Neuronal stem cell (in vitro differentiated cells): ENCODE measurements around the gene ANKMY1.
"Not testable (repeated sequence)": the region's sequence is repeated elsewhere in the genome, so short reads cannot be mapped to it uniquely, and the experiment has no call there.

ENCODE experiments used
- DNase-seq: peaks from one replicate; pipeline ENCODE4 v3.0.0-alpha.2; 2013; ENCODE audit warnings: low spot score
- H2AFZ ChIP-seq: one replicate; pipeline ENCODE4 v1.6.1; 2013; ENCODE audit warnings: mild to moderate bottlenecking, low read length, inconsistent platforms
- H2AK5ac ChIP-seq: 2 replicates; pipeline ENCODE4 v1.6.1; 2013; ENCODE audit warnings: low read depth, mild to moderate bottlenecking, inconsistent platforms, low read length, moderate library complexity, mixed read lengths
- H2BK120ac ChIP-seq: 2 replicates; pipeline ENCODE4 v1.6.1; 2013; ENCODE audit warnings: low read depth, mild to moderate bottlenecking, inconsistent platforms, low read length, moderate library complexity, mixed read lengths
- H2BK12ac ChIP-seq: one replicate; pipeline ENCODE4 v1.6.1; 2013; ENCODE audit warnings: low read length, inconsistent platforms
- H2BK15ac ChIP-seq: 2 replicates; pipeline ENCODE4 v1.6.1; 2013; ENCODE audit warnings: mild to moderate bottlenecking, low read length, inconsistent platforms, mixed read lengths
- H2BK5ac ChIP-seq: one replicate; pipeline ENCODE4 v1.6.1; 2013; ENCODE audit warnings: inconsistent platforms, mild to moderate bottlenecking, low read length, moderate library complexity
- H3K14ac ChIP-seq: one replicate; pipeline ENCODE4 v1.6.1; 2013; ENCODE audit warnings: low read length, inconsistent platforms
- H3K18ac ChIP-seq: 2 replicates; pipeline ENCODE4 v1.6.1; 2013; ENCODE audit warnings: low read length, inconsistent platforms
- H3K23ac ChIP-seq: 2 replicates; pipeline ENCODE4 v1.6.1; 2013; ENCODE audit warnings: low read depth, mild to moderate bottlenecking, mixed read lengths, low read length, inconsistent platforms; ENCODE audit not compliant: poor library complexity
- H3K27ac ChIP-seq: replicated peaks from 3 replicates; pipeline ENCODE4 v1.5.1; 2013; ENCODE audit warnings: low read length, inconsistent platforms
- H3K27me3 ChIP-seq, 3 experiments: 2 replicates each; pipeline ENCODE4 v1.6.1; 2013; ENCODE audit warnings: low read length in 3 of 3, mild to moderate bottlenecking in 2 of 3, inconsistent platforms in 1 of 3, low read depth in 1 of 3, mixed read lengths in 1 of 3, moderate library complexity in 1 of 3; ENCODE audit not compliant: control insufficient read depth in 3 of 3, insufficient read depth in 3 of 3
- H3K36me3 ChIP-seq, 2 donors: replicated peaks in 1 of 2; 2 replicates each; pipeline ENCODE4 v1.6.1; 2013; ENCODE audit warnings: low read length in 2 of 2; ENCODE audit not compliant: control insufficient read depth in 2 of 2, insufficient read depth in 2 of 2
- H3K4ac ChIP-seq: 2 replicates; pipeline ENCODE4 v1.6.1; 2013; ENCODE audit warnings: inconsistent platforms, mild to moderate bottlenecking, low read length, moderate library complexity
- H3K4me1 ChIP-seq, 2 donors: 1 replicate in 1 of 2; 2 replicates in 1 of 2; pipeline ENCODE4 v1.6.1; 2013; ENCODE audit warnings: low read length in 2 of 2, low read depth in 1 of 2; ENCODE audit not compliant: control insufficient read depth in 2 of 2, insufficient read depth in 1 of 2
- H3K4me2 ChIP-seq: one replicate; pipeline ENCODE4 v1.6.1; 2013; ENCODE audit warnings: mild to moderate bottlenecking, low read length, inconsistent platforms; ENCODE audit not compliant: insufficient read depth, poor library complexity, severe bottlenecking
- H3K4me3 ChIP-seq, 2 donors: 2 replicates each; pipeline ENCODE4 v1.5.1; 2013; ENCODE audit warnings: low read length in 2 of 2, mild to moderate bottlenecking in 2 of 2, inconsistent platforms in 1 of 2, moderate library complexity in 1 of 2
- H3K79me1 ChIP-seq: one replicate; pipeline ENCODE4 v1.6.1; 2013; ENCODE audit warnings: low read depth, mild to moderate bottlenecking, inconsistent platforms, low read length, moderate library complexity
- H3K9ac ChIP-seq: one replicate; pipeline ENCODE4 v1.6.1; 2013; ENCODE audit warnings: mild to moderate bottlenecking, low read depth, low read length, inconsistent platforms; ENCODE audit not compliant: poor library complexity
- H3K9me3 ChIP-seq, 2 donors: replicated peaks in 1 of 2; 2 replicates each; pipeline versions ENCODE3 to v1.6.1; 2013; ENCODE audit warnings: low read length in 2 of 2, mild to moderate bottlenecking in 2 of 2, inconsistent platforms in 1 of 2, low read depth in 1 of 2, mixed read lengths in 1 of 2, moderate library complexity in 1 of 2; ENCODE audit not compliant: control insufficient read depth in 2 of 2, insufficient read depth in 1 of 2
- H4K8ac ChIP-seq: one replicate; pipeline ENCODE4 v1.6.1; 2013; ENCODE audit warnings: low read depth, mild to moderate bottlenecking, inconsistent platforms, low read length, moderate library complexity
- H4K91ac ChIP-seq: one replicate; pipeline ENCODE4 v1.6.1; 2013; ENCODE audit warnings: low read length, low read depth, mild to moderate bottlenecking, inconsistent platforms; ENCODE audit not compliant: poor library complexity
- WGBS, 2 donors: extraction: QIAGEN DNeasy Blood & Tissue Kit; methylation state at CpG; one replicate each; pipeline ENCODE4 v1.1.7; 2013; ENCODE audit warnings: missing lambda C conversion rate in 2 of 2, mixed read lengths in 1 of 2; ENCODE audit not compliant: insufficient read length in 2 of 2, insufficient replicate concordance in 1 of 2; ENCODE audit errors: extremely low coverage in 2 of 2; 5-methylcytosine and 5-hydroxymethylcytosine counted together

ANKMY1 gene

DNA sequence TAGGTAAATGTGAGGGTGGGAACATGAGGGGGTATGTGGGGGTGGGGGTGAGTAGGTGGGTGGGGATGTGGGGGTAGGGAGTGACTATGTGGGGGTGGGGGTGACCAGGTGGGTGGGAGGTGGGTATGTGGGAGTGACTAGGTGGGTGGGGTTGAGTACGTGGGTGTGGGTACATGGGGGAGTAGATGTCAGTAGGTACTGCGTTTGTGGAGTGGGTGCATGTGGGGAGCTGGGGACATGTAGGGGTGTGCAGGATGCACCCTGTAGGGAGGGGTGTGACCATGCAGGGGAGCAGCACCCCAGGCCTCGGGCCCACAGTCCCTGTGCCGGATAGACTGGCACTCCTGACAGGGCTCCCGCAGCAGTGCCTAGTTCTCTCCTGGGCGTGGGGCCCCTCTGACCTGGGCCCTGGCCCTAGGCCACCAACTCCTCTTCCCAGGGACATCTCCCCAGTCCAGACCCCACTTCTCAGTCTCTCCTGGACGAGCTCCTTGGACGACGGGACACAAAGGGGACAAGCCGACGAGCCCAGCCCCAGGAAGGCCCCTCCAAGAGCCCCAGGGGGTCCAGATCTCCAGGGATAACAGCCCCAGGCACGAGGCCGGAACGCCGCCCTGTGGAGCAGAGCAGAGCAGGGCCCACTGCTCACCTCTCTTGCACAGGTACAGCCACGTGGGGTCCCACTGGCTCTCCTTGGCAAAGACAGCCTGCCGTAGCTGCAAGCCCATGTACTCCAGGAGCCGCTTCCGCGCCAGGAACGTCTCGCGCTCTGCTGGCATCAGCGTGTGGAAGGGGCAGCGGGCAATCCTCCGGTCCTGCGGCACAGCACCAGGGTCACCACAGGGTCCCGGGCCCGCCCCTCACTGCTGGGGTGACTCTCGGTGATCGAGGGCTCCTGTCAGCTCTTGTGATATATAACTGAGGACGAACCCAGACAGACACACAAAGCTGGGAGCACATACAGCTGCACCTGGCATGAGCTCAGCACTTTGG, 58.2 kb downstream of the ANKMY1 start:
- Histone ChIP-seq H2BK120ac (no peak overlapping the region), H3K14ac (peak overlapping the region; percentile 38), H3K79me1 (peaks cover 9% of the 10 kb centered on the region), H4K91ac (no peak overlapping the region), H2BK5ac (no peak overlapping the region), H3K9ac (peak overlapping the region; percentile 30), H3K4me1 (no peaks in the 10 kb centered on the region), H3K4ac (peak overlapping the region; percentile 53), H3K36me3 (peaks cover 0 to 48% of the 10 kb centered on the region in 2 donors), H3K23ac (no peak overlapping the region), H3K9me3 (no peaks in the 10 kb centered on the region), H2BK15ac (no peak overlapping the region), H3K27ac (no peak overlapping the region), H3K4me2 (no peak overlapping the region), H2AFZ (no peak overlapping the region), H3K4me3 (no peak overlapping the region), H2AK5ac (no peak overlapping the region), H2BK12ac (no peak overlapping the region), H3K18ac (no peak overlapping the region), H4K8ac (no peak overlapping the region), H3K27me3 (no peaks in the 10 kb centered on the region)
- WGBS, 2 donors, result 100% methylated on average over 1 of the region's 32 CpGs; no CpG with 5 or more reads in 1 of the 2 donors
- no peak for DNase-seq

DNA sequence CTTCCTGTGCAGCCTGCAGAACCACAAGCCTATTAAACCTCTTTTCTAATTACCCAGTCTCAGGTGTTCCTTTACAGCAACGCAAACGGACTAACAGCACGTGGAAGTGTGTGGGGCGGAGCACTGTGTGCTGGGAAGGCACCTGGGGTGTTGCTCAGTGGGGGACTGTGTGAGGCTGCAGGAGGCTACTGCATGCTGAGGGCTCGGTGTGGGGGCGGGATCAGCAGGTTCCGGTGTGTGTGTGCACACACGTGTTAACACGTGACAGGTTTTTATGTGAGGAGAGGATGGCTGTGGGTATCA, 58.9 kb downstream of the ANKMY1 start:
- DNase-seq, result no peak
- no peak overlapping the region for H2AFZ ChIP-seq
- peak overlapping the region; percentile 75 for H3K14ac ChIP-seq
- H3K4me2 ChIP-seq, result no peak overlapping the region
- peaks cover 0 to 3% of the 10 kb centered on the region in 2 donors for H3K9me3 ChIP-seq
- H3K23ac ChIP-seq, result no peak overlapping the region
- no peak overlapping the region for H3K4ac ChIP-seq
- no CpG with 5 or more reads among the region's 9 CpGs for WGBS, 2 donors
- H2BK5ac ChIP-seq, result no peak overlapping the region
- no peaks in the 10 kb centered on the region for H3K4me1 ChIP-seq
- no peak overlapping the region for H3K27ac ChIP-seq
- no peak overlapping the region for H2BK12ac ChIP-seq
- no peak overlapping the region for H3K18ac ChIP-seq
- peaks cover 11% of the 10 kb centered on the region for H3K79me1 ChIP-seq
- no peak overlapping the region for H2AK5ac ChIP-seq
- peaks cover 0 to 45% of the 10 kb centered on the region in 2 donors for H3K36me3 ChIP-seq
- no peak overlapping the region for H4K8ac ChIP-seq
- no peak overlapping the region for H2BK15ac ChIP-seq
- no peak overlapping the region for H3K4me3 ChIP-seq
- H2BK120ac ChIP-seq, result no peak overlapping the region
- H4K91ac ChIP-seq, result no peak overlapping the region
- H3K9ac ChIP-seq, result no peak overlapping the region
- no peaks in the 10 kb centered on the region for H3K27me3 ChIP-seq

DNA sequence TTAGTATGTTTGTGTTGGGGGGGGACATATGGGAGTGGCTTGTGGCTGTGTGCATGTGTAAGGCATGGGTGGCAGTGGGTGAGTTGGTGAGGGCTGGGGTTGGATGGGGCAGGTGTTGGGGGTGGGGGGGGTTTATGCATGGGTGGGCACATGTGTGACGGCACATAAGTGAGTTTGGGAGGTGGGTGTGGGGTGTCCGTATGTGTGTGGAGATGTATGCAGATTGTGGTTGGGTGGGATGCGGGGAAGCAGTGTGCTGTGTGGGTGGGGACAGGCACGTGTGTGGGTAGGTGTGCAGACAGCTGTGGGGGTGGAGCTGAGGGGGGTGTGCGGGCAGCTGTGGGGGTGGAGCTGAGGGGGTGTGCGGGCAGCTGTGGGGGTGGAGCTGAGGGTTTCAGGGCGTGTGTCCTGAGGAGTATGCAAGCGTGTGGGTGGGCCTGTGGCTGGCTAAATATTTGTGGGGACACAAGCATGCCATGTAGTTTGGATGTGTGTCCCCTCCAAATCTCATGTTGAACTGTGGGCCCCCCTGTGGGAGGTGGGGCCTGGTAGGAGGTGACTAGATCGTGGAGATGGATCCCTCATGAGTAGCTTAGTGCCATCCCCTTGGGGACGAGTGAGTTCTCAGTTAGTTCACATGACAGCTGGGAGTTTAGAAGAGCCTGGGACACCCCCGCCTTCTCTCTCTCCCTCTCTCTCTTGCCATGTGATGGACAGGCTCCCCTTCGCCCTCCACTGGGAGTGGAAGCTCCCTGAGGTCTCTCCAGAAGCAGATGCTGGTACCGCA, 59.4 kb downstream of the ANKMY1 start:
- H2BK5ac ChIP-seq, result no peak overlapping the region
- H3K79me1 ChIP-seq, result peaks cover 11% of the 10 kb centered on the region
- DNase-seq, result no peak
- H2BK15ac ChIP-seq, result no peak overlapping the region
- H3K27me3 ChIP-seq, result no peaks in the 10 kb centered on the region
- H3K27ac ChIP-seq, result no peak overlapping the region
- H3K23ac ChIP-seq, result no peak overlapping the region
- no peak overlapping the region for H3K4ac ChIP-seq
- no peak overlapping the region for H2BK120ac ChIP-seq
- no peak overlapping the region for H4K91ac ChIP-seq
- H3K4me2 ChIP-seq, result no peak overlapping the region
- no peak overlapping the region for H2AFZ ChIP-seq
- no peaks in the 10 kb centered on the region for H3K4me1 ChIP-seq
- no CpG with 5 or more reads among the region's 13 CpGs for WGBS, 2 donors
- H2AK5ac ChIP-seq, result peak overlapping the region; percentile 63
- H3K4me3 ChIP-seq, result no peak overlapping the region
- H3K9me3 ChIP-seq, result peaks cover 4 to 5% of the 10 kb centered on the region in 2 donors
- H2BK12ac ChIP-seq, result no peak overlapping the region
- H3K14ac ChIP-seq, result peak overlapping the region; percentile 75
- no peak overlapping the region for H3K18ac ChIP-seq
- no peak overlapping the region for H3K9ac ChIP-seq
- no peak overlapping the region for H4K8ac ChIP-seq
- H3K36me3 ChIP-seq, result peaks cover 0 to 42% of the 10 kb centered on the region in 2 donors

DNA sequence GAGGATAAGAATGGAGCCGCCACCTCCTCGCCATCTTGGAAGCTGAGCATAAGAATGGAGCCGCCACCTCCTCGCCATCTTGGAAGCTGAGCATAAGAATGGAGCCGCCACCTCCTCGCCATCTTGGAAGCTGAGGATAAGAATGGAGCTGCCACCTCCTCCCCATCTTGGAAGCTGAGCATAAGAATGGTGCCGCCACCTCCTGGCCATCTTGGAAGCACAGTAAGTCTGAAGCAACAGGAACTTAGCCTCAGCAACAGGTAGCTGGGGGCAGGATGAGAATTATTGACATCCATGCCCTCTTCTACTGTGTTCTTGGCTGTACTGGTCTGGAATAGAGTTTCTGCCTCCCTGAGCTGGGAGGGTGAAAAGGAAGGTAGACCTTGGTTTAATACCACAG, 60.7 kb downstream of the ANKMY1 start:
- H3K4me3 ChIP-seq, H3K4me1 ChIP-seq, DNase-seq, H2AFZ ChIP-seq, H3K14ac ChIP-seq, H3K4ac ChIP-seq, H3K9ac ChIP-seq, H3K27ac ChIP-seq, H2BK15ac ChIP-seq, H3K18ac ChIP-seq, H4K91ac ChIP-seq, H3K27me3 ChIP-seq, H2BK12ac ChIP-seq, H2BK5ac ChIP-seq, H3K23ac ChIP-seq, H4K8ac ChIP-seq, H2BK120ac ChIP-seq, H2AK5ac ChIP-seq, H3K4me2 ChIP-seq: not testable (repeated sequence)
- H3K9me3 ChIP-seq, result peaks cover 5 to 12% of the 10 kb centered on the region in 2 donors
- peaks cover 0 to 42% of the 10 kb centered on the region in 2 donors for H3K36me3 ChIP-seq
- no CpG with 5 or more reads among the region's 7 CpGs for WGBS, 2 donors
- peaks cover 11% of the 10 kb centered on the region for H3K79me1 ChIP-seq
